NCI-H82 treated with DMSO at 0.1 percent for 48 hours (cell line): ENCODE data around the gene MYO3B.

ENCODE experiments used
- DNase-seq: peaks from one replicate; lab custom pipeline; 2025; ENCODE audit not compliant: unreplicated experiment; lab: John Stamatoyannopoulos, UW

Gene MYO3B, protein sequence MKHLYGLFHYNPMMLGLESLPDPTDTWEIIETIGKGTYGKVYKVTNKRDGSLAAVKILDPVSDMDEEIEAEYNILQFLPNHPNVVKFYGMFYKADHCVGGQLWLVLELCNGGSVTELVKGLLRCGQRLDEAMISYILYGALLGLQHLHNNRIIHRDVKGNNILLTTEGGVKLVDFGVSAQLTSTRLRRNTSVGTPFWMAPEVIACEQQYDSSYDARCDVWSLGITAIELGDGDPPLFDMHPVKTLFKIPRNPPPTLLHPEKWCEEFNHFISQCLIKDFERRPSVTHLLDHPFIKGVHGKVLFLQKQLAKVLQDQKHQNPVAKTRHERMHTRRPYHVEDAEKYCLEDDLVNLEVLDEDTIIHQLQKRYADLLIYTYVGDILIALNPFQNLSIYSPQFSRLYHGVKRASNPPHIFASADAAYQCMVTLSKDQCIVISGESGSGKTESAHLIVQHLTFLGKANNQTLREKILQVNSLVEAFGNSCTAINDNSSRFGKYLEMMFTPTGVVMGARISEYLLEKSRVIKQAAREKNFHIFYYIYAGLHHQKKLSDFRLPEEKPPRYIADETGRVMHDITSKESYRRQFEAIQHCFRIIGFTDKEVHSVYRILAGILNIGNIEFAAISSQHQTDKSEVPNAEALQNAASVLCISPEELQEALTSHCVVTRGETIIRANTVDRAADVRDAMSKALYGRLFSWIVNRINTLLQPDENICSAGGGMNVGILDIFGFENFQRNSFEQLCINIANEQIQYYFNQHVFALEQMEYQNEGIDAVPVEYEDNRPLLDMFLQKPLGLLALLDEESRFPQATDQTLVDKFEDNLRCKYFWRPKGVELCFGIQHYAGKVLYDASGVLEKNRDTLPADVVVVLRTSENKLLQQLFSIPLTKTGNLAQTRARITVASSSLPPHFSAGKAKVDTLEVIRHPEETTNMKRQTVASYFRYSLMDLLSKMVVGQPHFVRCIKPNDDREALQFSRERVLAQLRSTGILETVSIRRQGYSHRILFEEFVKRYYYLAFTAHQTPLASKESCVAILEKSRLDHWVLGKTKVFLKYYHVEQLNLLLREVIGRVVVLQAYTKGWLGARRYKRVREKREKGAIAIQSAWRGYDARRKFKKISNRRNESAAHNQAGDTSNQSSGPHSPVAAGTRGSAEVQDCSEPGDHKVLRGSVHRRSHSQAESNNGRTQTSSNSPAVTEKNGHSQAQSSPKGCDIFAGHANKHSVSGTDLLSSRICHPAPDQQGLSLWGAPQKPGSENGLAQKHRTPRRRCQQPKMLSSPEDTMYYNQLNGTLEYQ (N-terminal part only)

GRCh38 chr2:170177950-170178781 is at the start of gene MYO3B:
TSS of gene MYO3B (plus strand) at chr2:170178147. CDS start at chr2:170178288, 141 bp downstream.
- DNase-seq: peak; percentile 93

DNA sequence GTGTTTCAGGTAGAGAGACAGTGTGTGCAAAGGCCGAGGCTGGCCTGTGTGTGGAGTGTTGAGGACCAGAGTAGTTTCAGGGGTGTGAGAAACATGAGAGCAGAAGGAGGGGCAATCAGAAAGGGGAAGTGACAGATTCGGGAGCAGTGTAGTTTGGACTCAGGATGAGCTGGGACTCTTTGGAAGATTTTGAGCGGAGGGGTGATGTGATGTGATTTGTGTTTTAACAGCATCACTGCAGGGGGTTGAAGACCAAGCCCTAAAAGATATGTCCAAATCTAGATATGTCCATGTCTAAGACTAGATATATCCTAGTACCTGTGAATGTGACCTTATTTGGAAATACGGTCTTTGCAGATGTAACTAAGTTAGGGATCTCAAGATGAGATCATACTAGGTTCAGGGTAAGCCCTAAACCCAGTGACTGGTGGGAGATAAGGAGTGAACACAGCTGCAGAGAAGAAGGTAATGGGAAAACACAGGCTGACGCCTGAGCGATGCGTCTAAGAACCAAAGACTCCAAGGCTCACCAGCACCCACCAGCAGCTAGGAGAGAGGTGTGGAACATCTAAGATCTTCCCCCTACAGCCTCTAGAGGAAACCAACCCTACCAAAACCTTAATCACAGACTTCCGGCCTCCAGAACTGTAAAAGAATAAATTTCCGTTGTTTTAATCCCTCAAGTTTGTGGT is 38.5 kb upstream of the MYO3B start:
- DNase-seq: no peak

DNA sequence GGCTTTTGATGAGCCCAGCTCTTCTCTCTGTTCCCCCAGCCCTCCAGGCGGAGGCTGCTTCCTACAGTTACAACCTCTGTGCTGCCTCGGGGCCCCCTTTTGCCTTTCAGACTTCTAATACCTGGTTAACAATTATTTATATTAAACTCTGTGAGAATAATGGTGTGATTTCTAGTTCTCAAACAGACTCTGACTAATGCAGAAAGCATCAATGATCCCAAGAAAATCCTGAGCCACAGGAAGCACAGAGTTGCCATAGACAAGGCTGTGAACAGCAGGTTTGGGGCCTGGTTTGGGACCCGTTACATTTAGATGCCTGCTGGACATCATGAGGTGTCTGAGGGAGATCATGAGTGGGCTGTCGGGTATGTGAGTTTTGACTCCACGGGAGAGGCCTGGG is 37.4 kb upstream of the MYO3B start:
- no peak for DNase-seq

DNA sequence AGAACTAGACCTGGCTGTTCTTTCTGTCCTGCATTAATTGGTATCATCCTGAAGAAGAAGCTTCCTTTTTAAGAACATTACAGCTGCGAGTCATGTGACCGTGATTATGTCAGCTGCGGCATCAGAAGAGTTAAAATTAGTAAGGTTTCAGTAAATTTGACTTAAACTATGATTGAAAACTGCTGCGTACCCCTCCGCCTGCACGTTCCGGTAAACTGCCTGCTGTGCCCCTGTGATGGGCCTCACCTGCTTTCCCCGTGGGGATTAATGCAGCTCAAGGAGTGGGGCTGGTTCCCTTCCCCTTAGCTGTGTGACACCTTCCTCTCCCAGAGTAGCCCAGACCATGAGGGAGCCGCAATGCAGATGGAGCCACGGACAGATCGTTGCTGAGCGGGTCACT is 36.1 kb upstream of the MYO3B start:
- DNase-seq: no peak

- DNase-seq: no peak
These were observed 35.4 kb upstream of the MYO3B start for GRCh38 chr2:170142502-170142901.

- no peak for DNase-seq
These were observed 34.8 kb upstream of the MYO3B start for GRCh38 chr2:170143045-170143717.

- DNase-seq: no peak
These were observed 33.2 kb upstream of the MYO3B start for GRCh38 chr2:170144761-170145160.

- DNase-seq: no peak
These were observed 32.8 kb upstream of the MYO3B start for GRCh38 chr2:170145191-170145590.

- no peak for DNase-seq
These were observed 32.1 kb upstream of the MYO3B start for GRCh38 chr2:170145675-170146432.

DNA sequence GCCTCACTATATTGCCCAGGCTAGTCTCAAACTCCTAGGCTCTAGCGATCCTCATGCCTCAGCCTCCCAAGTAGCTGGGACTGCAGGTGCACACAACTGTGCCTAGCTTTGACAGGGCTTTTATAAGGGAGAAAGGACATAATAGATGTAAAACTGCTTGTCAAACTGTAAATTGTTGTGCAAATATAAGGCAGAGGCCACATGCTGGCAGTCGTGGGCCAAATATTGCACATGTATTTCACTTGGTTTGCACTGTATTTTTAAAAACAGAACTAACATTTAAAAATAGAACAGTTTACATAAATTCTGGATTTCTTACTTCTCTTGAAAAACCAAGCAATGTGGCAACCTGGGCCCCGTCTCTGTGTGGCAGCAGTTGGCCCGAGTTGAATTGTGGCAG is 31.2 kb upstream of the MYO3B start:
- no peak for DNase-seq

DNA sequence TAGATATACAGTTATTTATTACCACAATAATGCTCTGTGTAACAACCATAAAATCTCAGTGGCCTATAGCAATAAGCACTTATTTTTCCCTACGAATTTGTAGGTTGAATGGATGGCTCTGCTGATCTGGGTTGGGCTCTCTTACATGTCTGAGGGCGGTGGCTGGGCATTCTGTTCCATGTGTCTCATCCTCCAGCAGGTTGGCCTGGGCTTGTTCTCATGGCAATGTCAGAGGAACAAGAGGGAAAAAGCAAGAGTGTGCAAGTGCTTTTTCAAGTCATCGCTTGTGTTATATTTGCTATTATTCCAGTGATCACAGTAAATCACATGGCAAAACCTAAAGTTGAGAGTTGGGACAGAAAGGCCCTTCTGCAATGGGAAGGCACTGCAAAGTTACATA is 30.4 kb upstream of the MYO3B start:
- no peak for DNase-seq

DNA sequence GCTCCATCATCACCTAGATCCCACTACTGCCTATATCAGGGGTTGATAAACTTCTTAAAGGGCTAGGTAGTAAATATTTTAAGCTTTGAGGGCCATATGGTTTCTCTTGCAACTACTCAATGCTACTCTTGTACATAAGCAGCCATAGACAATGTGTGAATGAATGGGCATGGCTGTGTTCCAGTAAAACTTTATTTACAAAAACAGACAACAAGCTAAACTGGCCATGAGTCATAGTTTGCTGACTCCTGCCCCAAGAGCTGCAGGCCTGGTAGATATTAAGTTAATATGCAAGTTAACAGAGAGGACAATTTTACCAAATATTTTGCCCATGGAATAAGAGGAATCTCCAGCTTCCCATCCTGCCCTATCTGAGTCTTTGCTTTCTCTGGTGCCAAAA is 29.8 kb upstream of the MYO3B start:
- no peak for DNase-seq

DNA sequence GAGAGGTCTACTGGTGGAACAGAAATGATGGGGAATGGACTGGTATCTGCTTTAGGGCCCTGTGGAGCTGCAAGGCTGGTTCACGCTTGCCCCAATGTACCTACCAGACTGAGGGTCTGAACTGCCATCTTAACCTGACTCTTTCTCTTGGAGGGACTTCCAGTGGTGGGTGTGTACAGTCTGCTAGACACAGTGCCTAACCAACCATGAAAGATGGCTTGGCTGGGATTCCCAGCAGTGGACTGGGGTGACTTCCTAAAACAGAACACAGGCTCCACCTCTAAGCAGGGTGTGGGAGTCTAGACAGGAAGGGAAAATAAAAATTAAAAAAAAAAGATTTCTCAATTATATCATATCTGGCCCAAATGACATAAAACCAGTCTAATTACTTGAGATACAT is 25.5 kb upstream of the MYO3B start:
- DNase-seq: no peak

DNA sequence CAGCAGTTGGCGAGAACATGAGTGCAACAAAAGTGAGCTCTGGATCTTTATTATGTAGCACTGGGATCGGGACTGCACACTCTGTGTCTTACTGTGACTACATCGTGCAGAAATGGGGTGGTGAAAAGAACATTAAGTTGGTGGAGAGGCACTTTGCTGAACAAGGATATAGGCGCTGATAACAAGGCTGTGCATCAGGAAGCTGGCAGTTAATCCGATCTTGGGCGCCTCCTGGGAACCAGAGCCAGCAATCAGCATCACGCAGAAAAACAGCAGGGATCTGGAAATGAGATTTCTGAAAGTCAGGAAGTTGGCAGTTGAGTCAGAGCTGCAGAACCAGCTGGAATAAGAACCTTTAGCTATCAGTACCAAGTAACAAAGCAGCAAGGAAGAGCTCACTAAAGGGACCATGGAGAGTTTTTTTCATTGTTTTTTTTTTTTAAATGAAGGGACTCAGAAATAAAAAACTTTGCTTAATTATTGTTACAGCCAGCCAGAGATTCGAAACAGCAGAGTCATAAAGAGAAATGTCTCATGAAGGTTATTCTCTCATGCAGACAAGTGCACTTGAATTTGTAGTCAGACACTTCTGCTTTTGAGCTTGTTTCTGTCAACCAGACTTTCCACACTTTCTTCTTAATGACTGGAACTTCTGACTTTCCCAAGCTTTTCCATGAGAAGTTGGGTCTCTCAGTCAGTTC is 22.8 kb upstream of the MYO3B start:
- DNase-seq: peak; percentile 88

DNA sequence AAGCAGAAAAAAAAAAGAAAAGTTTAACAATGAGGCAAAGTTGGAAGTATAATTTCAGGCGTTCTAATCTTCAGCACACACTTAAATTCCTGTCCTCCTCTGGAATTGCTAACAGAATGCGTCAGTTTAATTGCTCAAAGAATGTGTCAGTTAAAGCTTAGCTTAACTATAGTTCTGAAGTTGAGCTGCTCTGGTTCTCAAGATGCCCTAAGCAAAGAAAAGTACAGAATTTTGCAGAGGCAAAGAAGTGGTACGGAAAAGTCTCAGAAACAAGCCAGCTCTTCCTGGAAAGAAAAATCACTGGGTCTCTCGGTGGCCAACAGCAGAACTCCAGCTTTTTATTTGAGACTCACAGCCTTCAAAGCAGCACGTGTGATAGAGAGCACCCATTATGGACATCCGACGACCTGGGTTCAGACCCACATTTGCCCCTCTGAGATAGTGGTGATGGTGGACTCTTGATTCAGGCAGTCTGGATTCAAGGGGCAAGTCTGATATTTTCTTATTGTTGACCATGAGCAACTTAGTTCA is 22.2 kb upstream of the MYO3B start:
- DNase-seq: no peak

DNA sequence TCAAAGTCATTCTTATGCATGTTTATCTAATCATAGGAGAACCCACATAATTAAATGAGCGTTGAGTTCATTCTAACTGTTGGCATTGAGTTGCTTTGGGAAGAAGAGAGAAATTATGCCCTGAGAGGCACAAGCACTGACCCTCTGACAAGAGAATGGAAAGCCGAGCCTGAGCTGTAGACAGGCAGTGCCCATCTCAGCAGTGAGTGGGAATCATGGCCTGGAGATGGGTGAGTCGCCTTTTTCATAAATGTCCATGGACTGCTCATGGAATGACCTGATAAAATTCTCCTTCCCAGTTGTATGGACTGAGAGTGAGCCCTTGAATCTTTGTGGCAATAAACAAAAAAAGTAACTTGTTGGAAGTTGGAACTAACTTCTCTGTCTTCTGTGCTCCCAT is 21.4 kb upstream of the MYO3B start:
- DNase-seq: no peak

DNA sequence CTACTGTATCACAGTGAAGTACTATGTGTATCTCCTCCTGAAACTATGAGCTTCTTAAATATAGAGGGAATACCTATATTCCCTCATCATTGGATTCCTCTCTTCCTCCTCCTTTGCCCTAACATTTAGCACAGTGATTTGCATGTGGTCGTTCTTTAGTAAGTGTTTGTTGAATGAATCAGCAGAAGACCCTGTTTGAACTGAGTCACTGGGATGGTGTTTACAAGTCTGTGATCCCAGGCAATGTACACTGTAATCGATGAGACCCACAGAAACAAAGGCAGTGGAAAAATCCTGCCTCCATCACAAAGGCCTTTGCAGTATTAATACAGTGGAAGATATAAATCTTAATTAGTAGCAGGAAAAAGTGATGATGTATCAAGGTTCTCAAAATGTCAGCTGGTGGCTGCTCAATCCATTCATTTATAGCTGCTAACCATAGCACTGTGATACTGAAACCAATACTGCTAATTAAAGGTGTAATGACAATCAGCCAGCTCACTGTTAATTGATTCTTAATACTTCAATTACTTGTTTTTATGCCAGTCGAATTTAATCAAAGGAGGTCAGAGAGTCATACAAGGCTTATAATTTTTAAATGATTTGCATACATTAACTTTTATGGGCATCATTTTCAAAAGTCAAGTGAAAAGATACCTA is 20.8 kb upstream of the MYO3B start:
- DNase-seq: no peak
